Activated T-cell treated with anti-CD3 and anti-CD28 coated beads for 4 hours (primary cell): Measurements from ENCODE around the gene NPM3.
A peak's percentile ranks its signal among the peaks of the same experiment; 100 is the strongest.
"Not testable (repeated sequence)": the region's sequence is repeated elsewhere in the genome, so short reads cannot be mapped to it uniquely, and the experiment has no call there.

Source experiments
- DNase-seq: peaks from one replicate; pipeline ENCODE4 v3.0.0-alpha.2; 2020

Gene NPM3

GRCh38 chr10:101803511-101803910 lies 20.3 kb upstream of the NPM3 start:
- DNase-seq: no peak

DNA sequence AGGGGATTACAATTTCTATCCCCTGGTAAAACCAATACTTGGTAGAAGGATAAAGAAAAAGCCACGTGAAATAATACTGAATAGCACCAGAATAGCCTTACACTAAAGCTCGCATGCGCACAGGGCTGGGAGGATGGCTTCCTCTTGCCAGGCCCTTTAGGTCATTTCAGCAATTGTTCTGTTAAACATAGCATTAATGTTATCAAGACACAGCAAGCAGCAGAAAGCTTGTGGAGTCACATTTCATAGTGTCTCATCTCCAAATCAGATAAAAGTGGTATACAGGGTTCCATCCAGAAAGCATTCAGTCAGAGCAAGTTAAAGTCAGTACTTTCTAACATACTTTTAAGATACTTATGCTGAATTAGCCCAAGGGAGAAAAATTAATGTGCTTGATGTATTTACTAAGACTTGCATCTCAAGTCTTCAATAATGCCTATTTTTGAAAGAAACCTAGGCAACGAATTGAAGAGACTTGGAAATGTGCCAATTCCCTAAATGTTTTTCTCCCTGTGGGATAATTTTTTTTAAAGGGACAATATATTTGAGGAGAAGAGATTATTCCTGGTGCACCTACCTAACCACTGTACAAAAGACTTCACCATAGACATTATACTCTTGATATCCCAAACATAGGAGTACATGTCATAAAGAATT lies 14.3 kb upstream of the NPM3 start:
- no peak for DNase-seq

GRCh38 chr10:101793526-101793925 lies 10.3 kb upstream of the NPM3 start:
- DNase-seq: no peak

GRCh38 chr10:101789686-101790085 lies 6.4 kb upstream of the NPM3 start:
- DNase-seq: no peak

DNA sequence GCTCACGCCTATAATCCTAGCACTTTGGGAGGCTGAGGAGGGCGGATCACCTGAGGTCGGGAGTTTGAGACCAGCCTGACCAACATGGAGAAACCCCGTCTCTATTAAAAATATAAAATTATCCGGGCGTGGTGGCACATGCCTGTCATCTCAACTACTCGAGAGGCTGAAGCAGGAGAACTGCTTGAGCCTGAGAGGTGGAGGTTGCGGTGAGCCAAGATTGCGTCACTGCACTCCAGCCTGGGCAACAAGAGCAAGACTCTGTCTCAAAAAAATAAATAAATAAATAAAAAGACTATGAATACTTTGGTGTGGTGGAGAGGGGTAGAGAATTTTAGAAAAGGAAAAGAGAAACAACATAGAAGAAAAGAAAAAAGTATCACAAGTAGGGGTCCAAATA lies 6.0 kb upstream of the NPM3 start:
- DNase-seq: not testable (repeated sequence)

DNA sequence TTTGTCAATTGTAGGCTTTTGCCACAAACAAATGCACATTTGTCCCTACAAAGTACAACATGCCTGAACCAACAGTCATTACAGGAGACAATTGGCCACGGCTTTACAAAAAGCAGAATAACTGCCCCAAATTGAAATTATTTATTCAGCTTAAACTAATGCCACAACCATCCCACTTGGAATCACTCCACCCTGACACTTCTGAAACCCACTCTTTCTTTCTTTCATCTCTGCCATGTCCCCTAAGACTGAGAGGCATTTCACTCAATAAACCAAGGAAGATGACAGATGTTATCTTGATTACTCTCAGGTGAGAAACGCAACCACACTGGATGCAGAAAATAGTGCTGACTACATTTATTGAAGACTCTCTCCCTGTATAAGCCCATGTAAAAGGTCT lies 2.6 kb upstream of the NPM3 start:
- no peak for DNase-seq

- no peak for DNase-seq
Observed at GRCh38 chr10:101784558-101784957, 1.3 kb upstream of the NPM3 start.

DNA sequence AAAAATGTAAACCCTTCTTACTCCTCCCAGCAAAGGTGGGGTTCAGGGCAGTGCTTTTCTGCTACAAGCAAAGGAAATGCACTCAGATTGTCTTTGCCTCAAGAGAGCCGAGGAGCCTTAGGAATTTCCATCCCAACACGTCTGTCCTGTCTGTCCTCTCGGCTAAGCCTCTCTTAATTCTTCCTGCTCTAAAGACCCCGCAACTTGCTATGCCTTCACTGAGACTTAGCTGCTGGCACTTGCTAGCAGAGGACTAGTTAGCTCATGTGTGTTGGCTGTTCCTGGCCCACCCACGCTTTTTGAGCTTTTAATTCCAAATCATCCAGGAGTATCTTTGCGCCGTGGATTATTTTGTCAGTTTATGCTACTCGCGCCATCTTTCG lies 481 bp upstream of the NPM3 start:
- no peak for DNase-seq

GRCh38 chr10:101781984-101782810 lies 1.0 kb downstream of the NPM3 start:
- DNase-seq: no peak

GRCh38 chr10:101781655-101781983 lies 1.6 kb downstream of the NPM3 start:
- DNase-seq: no peak

DNA sequence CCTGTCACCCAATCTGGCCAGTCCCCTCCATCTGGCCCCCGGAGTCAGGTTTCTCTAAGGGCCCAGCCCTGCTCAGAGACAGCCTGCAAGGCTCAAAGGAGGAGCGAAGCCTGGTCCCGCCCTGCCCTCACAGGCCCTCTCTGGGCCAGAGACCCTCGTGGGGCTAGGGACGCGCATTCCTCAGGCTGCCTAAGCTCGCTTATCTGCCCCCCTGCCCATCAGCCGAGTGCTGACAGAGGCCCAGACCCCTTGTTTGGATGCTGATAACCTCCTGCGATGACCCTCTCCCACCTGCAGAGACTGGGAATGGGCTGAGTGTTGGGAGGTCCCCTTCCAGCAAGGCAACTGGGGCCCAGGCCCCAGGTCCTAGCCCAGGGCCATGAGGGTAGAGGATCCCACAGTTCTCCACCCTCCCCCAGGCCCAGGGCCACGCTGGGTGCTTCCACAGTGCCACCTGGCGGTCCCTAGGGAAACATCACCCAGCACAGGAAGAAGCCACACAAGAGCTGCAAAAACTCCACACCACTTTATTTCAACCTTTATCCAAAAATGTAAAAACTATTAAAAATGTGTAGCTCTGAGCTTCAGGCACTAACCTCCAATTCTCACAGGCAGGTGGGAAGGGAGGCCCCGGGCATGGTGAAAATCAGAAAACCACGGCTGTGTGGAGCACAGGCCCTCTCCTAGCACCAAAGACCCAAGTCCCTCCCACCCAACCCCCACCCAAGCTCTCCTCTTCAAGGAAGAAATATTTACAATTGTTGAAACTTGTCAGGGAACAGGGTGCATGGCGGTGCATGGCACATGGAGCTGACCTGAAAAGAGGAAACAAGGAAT lies 2.2 kb downstream of the NPM3 start:
- peak; percentile 66 for DNase-seq

- no peak for DNase-seq
Observed at GRCh38 chr10:101780187-101780817, 2.9 kb downstream of the NPM3 start.

DNA sequence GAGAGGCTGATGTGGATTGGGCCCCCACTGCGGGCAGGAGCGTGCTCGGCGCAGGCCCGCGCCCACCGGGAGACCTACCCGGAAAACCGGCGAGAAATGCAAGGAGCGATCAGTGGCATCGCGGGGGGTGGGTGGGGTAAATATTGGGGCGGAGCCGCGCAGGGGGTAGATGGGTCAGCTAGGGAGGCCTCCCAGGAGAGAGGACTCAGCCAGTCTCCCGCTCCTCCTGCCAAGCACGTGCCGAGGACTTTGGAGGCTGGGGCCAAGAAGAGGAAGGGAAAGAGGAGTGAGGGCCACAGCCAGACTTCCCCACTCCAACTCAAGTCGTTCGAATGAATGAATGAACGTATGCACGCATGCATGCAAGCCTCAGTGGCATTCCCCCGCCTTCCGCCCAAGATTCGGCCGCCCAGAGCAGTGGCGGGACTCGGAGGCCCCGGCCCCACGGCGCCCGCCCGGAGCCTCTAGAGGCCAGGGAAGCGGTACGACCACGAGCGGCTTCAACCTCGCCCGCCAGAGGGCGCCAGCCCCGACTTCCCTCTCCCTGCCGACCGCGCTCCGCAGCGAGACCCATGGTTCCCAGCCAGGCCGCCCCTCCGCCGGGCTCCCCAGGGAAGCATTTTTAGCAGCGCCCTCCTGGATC lies 3.6 kb downstream of the NPM3 start:
- peak; percentile 78 for DNase-seq

DNA sequence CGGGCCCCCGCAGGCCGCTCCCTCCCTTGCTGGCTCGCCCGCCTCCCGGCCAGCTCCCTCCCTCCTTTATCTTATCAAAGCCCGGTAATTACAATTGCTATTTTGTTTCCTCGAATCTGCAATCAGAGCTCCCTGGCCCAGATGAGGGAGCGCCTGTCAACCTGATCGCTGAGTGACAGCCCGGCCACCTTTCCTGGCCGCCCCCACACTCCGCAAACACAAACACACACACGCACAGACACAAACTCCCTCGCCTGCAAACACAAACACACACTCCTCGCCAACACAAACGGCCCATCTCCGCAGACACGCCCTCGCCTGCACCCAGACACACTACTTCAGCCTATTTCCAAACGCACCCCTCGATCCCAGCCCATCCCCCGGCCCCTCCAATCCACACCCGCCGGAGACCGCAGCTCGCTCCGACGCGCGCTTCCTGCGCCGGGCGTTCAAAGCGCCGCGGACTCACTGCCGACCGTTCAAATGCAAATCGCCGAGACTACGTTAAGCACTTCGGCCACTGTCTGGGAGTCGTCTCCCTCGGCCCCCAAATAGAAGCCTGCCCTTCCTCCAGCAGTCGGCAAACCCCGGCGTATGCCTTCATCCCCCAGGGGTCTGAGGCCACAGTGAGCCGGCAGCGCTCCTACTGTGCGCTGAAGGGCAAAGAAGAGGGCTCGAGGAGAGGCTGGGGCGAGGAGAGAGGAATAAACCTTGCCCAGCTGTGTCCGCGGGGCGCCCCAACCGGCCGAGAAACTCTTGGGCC lies 4.3 kb downstream of the NPM3 start:
- no peak for DNase-seq

GRCh38 chr10:101778151-101778780 lies 5.0 kb downstream of the NPM3 start:
- no peak for DNase-seq

DNA sequence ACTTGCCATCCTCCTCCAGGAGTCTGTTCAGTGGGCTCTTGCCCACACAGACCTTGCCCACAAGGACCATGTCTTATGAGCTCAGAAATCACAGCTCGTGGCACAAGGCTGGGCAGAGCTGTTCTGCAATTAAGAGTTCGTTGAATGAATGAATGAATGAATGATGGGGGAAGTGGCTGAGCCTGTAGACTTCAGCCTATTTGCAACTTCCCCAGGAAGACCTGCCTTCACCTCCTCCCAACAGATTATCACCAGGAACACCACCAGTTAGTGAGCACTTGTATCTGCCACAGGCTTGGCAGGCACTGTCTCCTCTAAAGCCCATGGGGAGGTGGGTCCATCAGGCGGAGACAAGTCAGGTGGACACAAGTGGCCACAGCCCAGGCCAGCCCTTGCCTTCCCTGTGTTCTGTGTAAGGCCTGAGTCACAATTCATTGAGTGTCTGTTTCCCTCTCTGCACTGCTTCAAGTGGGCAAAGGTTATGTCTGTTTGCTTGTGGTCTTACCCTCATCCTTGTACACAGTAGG lies 5.6 kb downstream of the NPM3 start:
- no peak for DNase-seq

GRCh38 chr10:101776161-101776817 lies 7.0 kb downstream of the NPM3 start:
- no peak for DNase-seq

GRCh38 chr10:101775273-101776160 lies 7.7 kb downstream of the NPM3 start, which contains the start of gene FGF8:
Gene FGF8, minus strand, starts transcription at chr10:101776114. Its CDS starts 214 bp downstream, at chr10:101775900.
- DNase-seq: no peak

DNA sequence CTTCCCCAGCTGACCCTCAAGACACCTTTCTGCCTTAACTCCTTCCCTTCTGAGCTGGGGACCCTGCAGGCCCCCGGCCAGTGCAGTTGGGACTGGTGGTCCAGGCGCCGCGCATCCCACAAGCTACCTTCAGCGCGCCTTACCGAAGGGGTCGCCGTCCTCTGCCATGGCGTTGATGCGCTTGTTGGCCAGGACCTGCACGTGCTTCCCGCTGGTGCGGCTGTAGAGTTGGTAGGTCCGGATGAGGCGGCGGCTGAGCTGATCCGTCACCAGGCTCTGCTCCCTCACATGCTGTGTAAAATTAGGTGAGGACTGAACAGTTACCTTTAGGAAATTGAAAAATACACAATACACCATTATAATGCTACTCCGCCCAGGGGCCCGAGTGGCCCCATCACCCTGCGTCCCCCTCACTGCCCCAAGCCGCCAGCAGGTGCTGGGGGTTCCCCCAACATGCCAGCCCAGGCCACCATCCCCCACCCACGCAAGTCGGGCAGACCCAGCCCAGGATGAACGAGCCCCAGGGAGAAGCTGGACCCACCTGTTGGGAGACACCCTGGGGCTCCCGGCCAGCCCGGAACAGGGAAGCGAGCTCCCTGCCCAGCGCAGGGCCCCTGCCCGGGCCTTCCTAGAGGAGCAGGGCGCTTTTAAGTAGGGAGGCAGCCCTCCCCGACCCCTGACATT lies 8.5 kb downstream of the NPM3 start:
- no peak for DNase-seq
